Mesendoderm (in vitro differentiated cells): ENCODE measurements around the gene SIGLEC12.

ENCODE experiments used
- DNase-seq: peaks from one replicate; pipeline ENCODE4 v3.0.0; 2013
- H2AK5ac ChIP-seq: 2 replicates; pipeline ENCODE4 v1.6.1; 2013; ENCODE audit warnings: low read length, inconsistent platforms
- H2BK120ac ChIP-seq: 2 replicates; pipeline ENCODE4 v1.6.1; 2013; ENCODE audit warnings: low read depth, mild to moderate bottlenecking, low read length, moderate library complexity, mixed read lengths
- H2BK15ac ChIP-seq: replicated peaks from 2 replicates; pipeline ENCODE4 v1.6.1; 2013; ENCODE audit warnings: low read depth, mild to moderate bottlenecking, moderate library complexity
- H2BK5ac ChIP-seq: 2 replicates; pipeline ENCODE4 v1.6.1; 2013; ENCODE audit warnings: low read length, inconsistent platforms
- H3K18ac ChIP-seq: 2 replicates; pipeline ENCODE4 v1.6.1; 2013; ENCODE audit warnings: mild to moderate bottlenecking, low read length, mixed read lengths
- H3K23ac ChIP-seq: one replicate; pipeline ENCODE4 v1.6.1; 2013; ENCODE audit warnings: low read length
- H3K27ac ChIP-seq: 2 replicates; pipeline ENCODE4 v1.5.1; 2013; ENCODE audit warnings: low read depth, mild to moderate bottlenecking, inconsistent platforms, low read length, moderate library complexity
- H3K27me3 ChIP-seq: 2 replicates; pipeline ENCODE4 v1.6.1; 2013; ENCODE audit warnings: low read length, control low read depth, mild to moderate bottlenecking, inconsistent platforms; ENCODE audit not compliant: insufficient read depth, poor library complexity
- H3K36me3 ChIP-seq: 2 replicates; pipeline ENCODE4 v1.6.1; 2013; ENCODE audit warnings: low read length, inconsistent platforms; ENCODE audit not compliant: control insufficient read depth, insufficient read depth
- H3K4ac ChIP-seq: one replicate; pipeline ENCODE4 v1.6.1; 2013; ENCODE audit warnings: low read depth, mild to moderate bottlenecking, low read length, moderate library complexity
- H3K4me1 ChIP-seq: 2 replicates; pipeline ENCODE4 v1.6.1; 2013; ENCODE audit warnings: low read depth, low read length, inconsistent platforms; ENCODE audit not compliant: control insufficient read depth
- H3K4me2 ChIP-seq: 2 replicates; pipeline ENCODE4 v1.6.1; 2013; ENCODE audit warnings: low read length
- H3K4me3 ChIP-seq: 2 replicates; pipeline ENCODE4 v1.5.1; 2013; ENCODE audit warnings: mild to moderate bottlenecking, low read length
- H3K56ac ChIP-seq: one replicate; pipeline ENCODE4 v1.6.1; 2013; ENCODE audit warnings: low read length
- H3K79me1 ChIP-seq: 2 replicates; pipeline ENCODE4 v1.6.1; 2013; ENCODE audit warnings: low read length, inconsistent platforms
- H3K79me2 ChIP-seq: 2 replicates; pipeline ENCODE4 v1.6.1; 2013; ENCODE audit warnings: mild to moderate bottlenecking, low read length; ENCODE audit not compliant: control insufficient read depth, insufficient read depth
- H3K9ac ChIP-seq: 2 replicates; pipeline ENCODE4 v1.6.1; 2013; ENCODE audit warnings: low read length, inconsistent platforms
- H4K5ac ChIP-seq: one replicate; pipeline ENCODE4 v1.6.1; 2013; ENCODE audit warnings: low read length
- H4K8ac ChIP-seq: one replicate; pipeline ENCODE4 v1.6.1; 2013; ENCODE audit warnings: low read depth, mild to moderate bottlenecking, control low read depth, low read length, moderate library complexity
- WGBS: extraction: QIAGEN DNeasy Blood & Tissue Kit; methylation state at CpG from one replicate; pipeline ENCODE4 v1.1.7; 2013; ENCODE audit warnings: low lambda C conversion rate, missing lambda C conversion rate; ENCODE audit not compliant: insufficient coverage; ENCODE audit errors: extremely low coverage; 5-methylcytosine and 5-hydroxymethylcytosine counted together

Gene SIGLEC12

GRCh38 chr19:51497666-51498065 lies 3.9 kb downstream of the SIGLEC12 start:
- Histone ChIP-seq H3K4me3 (no peak overlapping the region), H3K36me3 (no peaks in the 10 kb centered on the region), H2BK120ac (no peak overlapping the region), H3K4ac (no peak overlapping the region), H3K79me1 (no peaks in the 10 kb centered on the region), H2BK15ac (no peak overlapping the region), H3K9ac (no peak overlapping the region), H4K8ac (no peak overlapping the region), H3K56ac (no peak overlapping the region), H3K27me3 (no peaks in the 10 kb centered on the region), H2BK5ac (no peak overlapping the region), H3K4me2 (no peak overlapping the region), H4K5ac (no peak overlapping the region), H3K18ac (no peak overlapping the region), H3K27ac (no peak overlapping the region), H3K23ac (no peak overlapping the region), H3K4me1 (no peaks in the 10 kb centered on the region), H2AK5ac (no peak overlapping the region), H3K79me2 (no peaks in the 10 kb centered on the region)
- DNase-seq: no peak
- no CpG with 5 or more reads among the region's 3 CpGs for WGBS

- Histone ChIP-seq H3K27ac (no peak overlapping the region), H3K18ac (no peak overlapping the region), H3K36me3 (no peaks in the 10 kb centered on the region), H4K5ac (no peak overlapping the region), H3K4me2 (no peak overlapping the region), H3K79me1 (no peaks in the 10 kb centered on the region), H3K4me1 (no peaks in the 10 kb centered on the region), H2BK15ac (no peak overlapping the region), H3K4me3 (no peak overlapping the region), H3K79me2 (no peaks in the 10 kb centered on the region), H4K8ac (no peak overlapping the region), H3K9ac (no peak overlapping the region), H2BK120ac (no peak overlapping the region), H2BK5ac (no peak overlapping the region), H3K23ac (no peak overlapping the region), H3K4ac (no peak overlapping the region), H3K27me3 (no peaks in the 10 kb centered on the region), H2AK5ac (no peak overlapping the region), H3K56ac (no peak overlapping the region)
- WGBS: no CpG with 5 or more reads among the region's 2 CpGs
- no peak for DNase-seq
Measured at GRCh38 chr19:51493776-51494175, 7.8 kb downstream of the SIGLEC12 start.

- no peak overlapping the region for H3K18ac ChIP-seq
- H3K36me3 ChIP-seq: no peaks in the 10 kb centered on the region
- no CpG with 5 or more reads among the region's 7 CpGs for WGBS
- H3K4me3 ChIP-seq: no peak overlapping the region
- H3K23ac ChIP-seq: no peak overlapping the region
- H3K9ac ChIP-seq: no peak overlapping the region
- no peak overlapping the region for H2BK120ac ChIP-seq
- H3K27me3 ChIP-seq: no peaks in the 10 kb centered on the region
- H3K4me1 ChIP-seq: no peaks in the 10 kb centered on the region
- H3K79me1 ChIP-seq: no peaks in the 10 kb centered on the region
- H2BK5ac ChIP-seq: no peak overlapping the region
- no peak overlapping the region for H2AK5ac ChIP-seq
- H3K56ac ChIP-seq: no peak overlapping the region
- H3K4me2 ChIP-seq: no peak overlapping the region
- H4K8ac ChIP-seq: no peak overlapping the region
- H3K27ac ChIP-seq: no peak overlapping the region
- H2BK15ac ChIP-seq: no peak overlapping the region
- H4K5ac ChIP-seq: no peak overlapping the region
- no peak for DNase-seq
- no peak overlapping the region for H3K4ac ChIP-seq
- no peaks in the 10 kb centered on the region for H3K79me2 ChIP-seq
Measured at GRCh38 chr19:51491586-51491985, 10.0 kb downstream of the SIGLEC12 start.

GRCh38 chr19:51490676-51491075 lies 10.9 kb downstream of the SIGLEC12 start:
- no peak overlapping the region for H2BK15ac ChIP-seq
- H3K4me2 ChIP-seq: no peak overlapping the region
- no peak for DNase-seq
- H3K27me3 ChIP-seq: no peaks in the 10 kb centered on the region
- H3K4me3 ChIP-seq: no peak overlapping the region
- H3K36me3 ChIP-seq: no peaks in the 10 kb centered on the region
- no peak overlapping the region for H3K9ac ChIP-seq
- no peak overlapping the region for H2AK5ac ChIP-seq
- no peaks in the 10 kb centered on the region for H3K79me1 ChIP-seq
- H3K18ac ChIP-seq: no peak overlapping the region
- H4K8ac ChIP-seq: no peak overlapping the region
- H3K23ac ChIP-seq: no peak overlapping the region
- no peak overlapping the region for H2BK120ac ChIP-seq
- WGBS: no CpG with 5 or more reads among the region's 14 CpGs
- H3K4ac ChIP-seq: no peak overlapping the region
- H3K79me2 ChIP-seq: no peaks in the 10 kb centered on the region
- H3K27ac ChIP-seq: no peak overlapping the region
- H3K4me1 ChIP-seq: no peaks in the 10 kb centered on the region
- H3K56ac ChIP-seq: no peak overlapping the region
- H2BK5ac ChIP-seq: no peak overlapping the region
- H4K5ac ChIP-seq: no peak overlapping the region

- H4K5ac ChIP-seq: no peak overlapping the region
- H3K4me3 ChIP-seq: no peak overlapping the region
- no peaks in the 10 kb centered on the region for H3K79me2 ChIP-seq
- no peak overlapping the region for H3K4ac ChIP-seq
- H2AK5ac ChIP-seq: no peak overlapping the region
- H2BK5ac ChIP-seq: no peak overlapping the region
- no peak overlapping the region for H3K23ac ChIP-seq
- DNase-seq: no peak
- H3K27ac ChIP-seq: no peak overlapping the region
- H3K79me1 ChIP-seq: no peaks in the 10 kb centered on the region
- no peak overlapping the region for H3K18ac ChIP-seq
- no peak overlapping the region for H2BK15ac ChIP-seq
- H3K4me2 ChIP-seq: no peak overlapping the region
- H3K27me3 ChIP-seq: no peaks in the 10 kb centered on the region
- H4K8ac ChIP-seq: no peak overlapping the region
- no peak overlapping the region for H3K56ac ChIP-seq
- no peak overlapping the region for H3K9ac ChIP-seq
- H3K4me1 ChIP-seq: no peaks in the 10 kb centered on the region
- H3K36me3 ChIP-seq: no peaks in the 10 kb centered on the region
- no CpG with 5 or more reads among the region's 2 CpGs for WGBS
- H2BK120ac ChIP-seq: no peak overlapping the region
Measured at GRCh38 chr19:51489113-51489512, 12.5 kb downstream of the SIGLEC12 start.

- H3K36me3 ChIP-seq: no peaks in the 10 kb centered on the region
- no peak overlapping the region for H2BK5ac ChIP-seq
- no peak overlapping the region for H3K4ac ChIP-seq
- H2AK5ac ChIP-seq: no peak overlapping the region
- DNase-seq: no peak
- H2BK120ac ChIP-seq: no peak overlapping the region
- H3K4me2 ChIP-seq: no peak overlapping the region
- WGBS: no CpG with 5 or more reads among the region's 3 CpGs
- no peaks in the 10 kb centered on the region for H3K4me1 ChIP-seq
- no peak overlapping the region for H3K4me3 ChIP-seq
- H4K5ac ChIP-seq: no peak overlapping the region
- no peak overlapping the region for H4K8ac ChIP-seq
- H3K18ac ChIP-seq: no peak overlapping the region
- no peak overlapping the region for H3K27ac ChIP-seq
- no peak overlapping the region for H3K56ac ChIP-seq
- H3K9ac ChIP-seq: no peak overlapping the region
- H2BK15ac ChIP-seq: no peak overlapping the region
- no peaks in the 10 kb centered on the region for H3K79me1 ChIP-seq
- H3K79me2 ChIP-seq: no peaks in the 10 kb centered on the region
- no peaks in the 10 kb centered on the region for H3K27me3 ChIP-seq
- no peak overlapping the region for H3K23ac ChIP-seq
Measured at GRCh38 chr19:51488491-51488890, 13.1 kb downstream of the SIGLEC12 start.
